Measurements from ENCODE around the gene PGAP2.
"Not testable (repeated sequence)": the region's sequence is repeated elsewhere in the genome, so short reads cannot be mapped to it uniquely, and the experiment has no call there.

Gene PGAP2

DNA sequence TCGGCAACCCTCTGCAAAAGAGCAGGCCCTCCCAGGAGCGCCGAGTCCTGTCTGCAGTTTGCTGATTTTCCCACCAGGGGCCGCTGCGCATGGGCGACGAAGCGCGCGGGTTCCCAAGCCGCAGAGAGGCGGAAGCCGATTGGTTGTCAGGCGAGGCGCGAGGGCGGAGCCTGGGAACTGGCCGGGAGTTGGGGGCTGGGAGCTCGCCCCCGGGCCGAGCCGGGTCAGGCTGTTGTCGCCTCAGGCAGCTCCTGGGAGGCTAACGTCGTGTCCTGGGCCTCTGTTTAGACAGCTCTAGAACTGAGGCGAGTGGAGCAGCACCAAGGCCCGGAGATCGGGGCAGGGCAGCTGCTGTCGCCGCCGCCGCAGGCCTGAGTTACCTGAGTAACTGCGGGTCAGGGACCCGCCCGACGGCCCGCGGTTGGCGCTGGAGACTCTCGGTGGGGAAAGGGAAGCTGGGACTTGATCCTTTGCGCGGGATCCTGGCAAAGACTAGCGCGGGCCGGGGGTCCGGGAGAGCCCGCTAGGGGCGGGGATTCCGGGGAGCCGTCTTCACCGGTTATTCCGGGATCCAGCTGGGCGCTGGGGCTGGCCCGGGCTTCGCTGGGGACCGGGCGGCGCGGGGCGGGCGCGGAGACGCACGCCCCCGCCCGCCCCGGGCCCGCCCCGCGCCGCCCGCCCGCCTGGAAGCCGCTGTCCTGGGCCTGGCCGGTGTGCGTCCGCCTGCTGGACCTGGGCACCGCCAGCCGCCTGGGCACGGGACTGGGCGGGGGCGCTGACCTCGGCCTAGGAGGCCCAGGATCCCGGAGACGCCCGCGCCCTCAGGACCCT is 46.8 kb downstream of the PGAP2 start, which contains the start of gene STIM1:
TSS of gene STIM1 (plus strand) at position 688 of the 831 bp plus-strand sequence. CDS start 607 bp downstream, outside the sequence.
- DNase-seq (ENCODE audit: low read depth) = peak; percentile 75
- H3K4me3 ChIP-seq (ENCODE audit: low read depth, low read length) = peak within 1 kb of the TSS; percentile 76
- TF ChIP-seq, protein P1, sequence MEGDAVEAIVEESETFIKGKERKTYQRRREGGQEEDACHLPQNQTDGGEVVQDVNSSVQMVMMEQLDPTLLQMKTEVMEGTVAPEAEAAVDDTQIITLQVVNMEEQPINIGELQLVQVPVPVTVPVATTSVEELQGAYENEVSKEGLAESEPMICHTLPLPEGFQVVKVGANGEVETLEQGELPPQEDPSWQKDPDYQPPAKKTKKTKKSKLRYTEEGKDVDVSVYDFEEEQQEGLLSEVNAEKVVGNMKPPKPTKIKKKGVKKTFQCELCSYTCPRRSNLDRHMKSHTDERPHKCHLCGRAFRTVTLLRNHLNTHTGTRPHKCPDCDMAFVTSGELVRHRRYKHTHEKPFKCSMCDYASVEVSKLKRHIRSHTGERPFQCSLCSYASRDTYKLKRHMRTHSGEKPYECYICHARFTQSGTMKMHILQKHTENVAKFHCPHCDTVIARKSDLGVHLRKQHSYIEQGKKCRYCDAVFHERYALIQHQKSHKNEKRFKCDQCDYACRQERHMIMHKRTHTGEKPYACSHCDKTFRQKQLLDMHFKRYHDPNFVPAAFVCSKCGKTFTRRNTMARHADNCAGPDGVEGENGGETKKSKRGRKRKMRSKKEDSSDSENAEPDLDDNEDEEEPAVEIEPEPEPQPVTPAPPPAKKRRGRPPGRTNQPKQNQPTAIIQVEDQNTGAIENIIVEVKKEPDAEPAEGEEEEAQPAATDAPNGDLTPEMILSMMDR (IDR thresholded peaks at IDR 0.05; ENCODE audit: control insufficient read depth, extremely low read depth, insufficient read depth) = peak; percentile 94

DNA sequence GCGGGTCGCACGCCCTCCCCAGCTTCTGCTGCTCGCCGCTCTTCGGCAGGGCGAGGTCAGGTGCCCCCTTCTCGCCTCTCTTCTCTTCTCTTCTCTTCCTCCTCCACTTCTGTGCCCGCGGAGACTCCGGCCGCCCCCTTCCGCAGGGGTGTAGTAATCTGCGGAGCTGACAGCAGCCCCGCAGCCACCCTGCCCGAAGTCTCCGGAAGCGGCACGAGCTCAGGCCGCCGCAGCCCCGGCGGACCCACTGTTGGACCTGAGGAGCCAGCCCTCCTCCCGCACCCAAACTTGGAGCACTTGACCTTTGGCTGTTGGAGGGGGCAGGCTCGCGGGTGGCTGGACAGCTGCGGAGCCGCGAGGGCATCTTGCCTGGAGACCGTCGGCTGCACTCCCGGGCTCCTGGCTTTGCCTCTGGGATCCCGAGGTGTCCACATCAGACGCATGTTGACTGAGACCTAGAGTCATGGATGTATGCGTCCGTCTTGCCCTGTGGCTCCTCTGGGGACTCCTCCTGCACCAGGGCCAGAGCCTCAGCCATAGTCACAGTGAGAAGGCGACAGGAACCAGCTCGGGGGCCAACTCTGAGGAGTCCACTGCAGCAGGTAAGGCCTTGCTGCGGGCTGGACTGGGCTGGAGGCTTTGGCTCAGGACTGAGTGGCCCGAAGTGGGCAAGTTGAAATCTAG is 47.6 kb downstream of the PGAP2 start:
- DNase-seq (ENCODE audit: low read depth) = no peak
- peak overlapping the region; percentile 76 for H3K4me3 ChIP-seq (ENCODE audit: low read depth, low read length)
- TF ChIP-seq, protein P1 (IDR thresholded peaks at IDR 0.05; ENCODE audit: control insufficient read depth, extremely low read depth, insufficient read depth) = no peak

DNA sequence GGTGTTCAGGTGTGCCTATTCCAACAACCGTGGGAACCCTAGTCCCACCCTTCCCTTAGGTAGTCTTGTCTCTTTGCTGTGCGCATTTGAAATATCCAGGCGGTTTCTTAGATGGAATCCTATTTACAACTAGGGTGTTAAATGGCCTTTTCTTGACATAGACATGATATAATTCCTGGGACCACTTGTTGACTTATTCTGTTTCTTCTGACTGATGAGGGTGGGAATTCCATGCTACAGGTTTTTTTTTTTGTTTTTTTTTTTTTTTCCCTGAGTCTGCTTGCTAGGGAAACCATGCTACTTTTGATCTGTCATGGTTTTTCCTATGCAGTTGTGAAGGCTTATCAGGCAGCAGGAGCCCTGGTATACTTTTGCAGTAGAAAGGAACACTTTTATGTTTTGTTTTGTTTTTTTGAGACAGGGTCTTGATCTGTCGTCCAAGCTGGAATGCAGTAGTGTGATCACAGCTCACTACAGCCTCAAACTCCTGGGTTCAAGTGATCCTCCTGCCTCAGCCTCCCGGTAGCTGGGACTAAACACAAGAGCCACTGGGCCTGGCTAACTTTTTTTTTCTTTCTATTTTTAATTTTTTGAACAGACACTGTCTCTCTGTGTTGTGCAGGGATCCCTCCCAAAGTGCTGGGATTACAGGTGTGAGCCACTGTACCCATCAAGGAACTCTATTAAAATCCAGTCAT is 48.6 kb downstream of the PGAP2 start:
- DNase-seq (ENCODE audit: low read depth) = no peak
- peak overlapping the region; percentile 76 for H3K4me3 ChIP-seq (ENCODE audit: low read depth, low read length)
- TF ChIP-seq, protein P1 (IDR thresholded peaks at IDR 0.05; ENCODE audit: control insufficient read depth, extremely low read depth, insufficient read depth) = no peak

DNA sequence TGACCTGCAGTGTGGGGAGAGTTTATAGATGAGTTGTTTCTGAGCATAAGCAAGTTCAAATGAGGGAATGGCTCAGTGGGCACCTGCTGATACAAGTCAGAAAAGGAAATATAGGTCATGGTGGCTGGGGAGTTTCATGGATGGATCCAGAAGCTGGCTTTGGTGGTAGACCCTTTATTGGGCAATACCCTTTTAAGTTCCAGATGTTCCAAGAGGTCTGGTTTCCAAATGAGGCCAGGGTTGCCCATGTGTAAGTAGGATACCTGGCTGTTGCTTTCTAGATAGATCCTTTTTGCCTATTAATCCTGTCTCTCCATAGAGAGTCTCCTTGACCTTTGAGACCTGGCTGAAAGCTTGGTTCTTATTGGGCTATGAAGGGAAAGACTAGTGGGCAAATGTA is 49.3 kb downstream of the PGAP2 start:
- DNase-seq (ENCODE audit: low read depth) = no peak
- no peak overlapping the region for H3K4me3 ChIP-seq (ENCODE audit: low read depth, low read length)
- TF ChIP-seq, protein P1 (IDR thresholded peaks at IDR 0.05; ENCODE audit: control insufficient read depth, extremely low read depth, insufficient read depth) = no peak

GRCh38 chr11:3859373-3859881 is 51.1 kb downstream of the PGAP2 start:
- no peak for DNase-seq (ENCODE audit: low read depth)

GRCh38 chr11:3860375-3860774 is 52.0 kb downstream of the PGAP2 start:
- TF ChIP-seq, protein P1 (IDR thresholded peaks at IDR 0.05; ENCODE audit: control insufficient read depth, extremely low read depth, insufficient read depth) = no peak
- DNase-seq (ENCODE audit: low read depth) = no peak
- H3K4me3 ChIP-seq (ENCODE audit: low read depth, low read length) = no peak overlapping the region

More at GRCh38 chr11:3859373-3859881, 51.1 kb downstream of the PGAP2 start:
- TF ChIP-seq, protein P1 (IDR thresholded peaks at IDR 0.05; ENCODE audit: control insufficient read depth, extremely low read depth, insufficient read depth) = no peak
- no peak overlapping the region for H3K4me3 ChIP-seq (ENCODE audit: low read depth, low read length)

DNA sequence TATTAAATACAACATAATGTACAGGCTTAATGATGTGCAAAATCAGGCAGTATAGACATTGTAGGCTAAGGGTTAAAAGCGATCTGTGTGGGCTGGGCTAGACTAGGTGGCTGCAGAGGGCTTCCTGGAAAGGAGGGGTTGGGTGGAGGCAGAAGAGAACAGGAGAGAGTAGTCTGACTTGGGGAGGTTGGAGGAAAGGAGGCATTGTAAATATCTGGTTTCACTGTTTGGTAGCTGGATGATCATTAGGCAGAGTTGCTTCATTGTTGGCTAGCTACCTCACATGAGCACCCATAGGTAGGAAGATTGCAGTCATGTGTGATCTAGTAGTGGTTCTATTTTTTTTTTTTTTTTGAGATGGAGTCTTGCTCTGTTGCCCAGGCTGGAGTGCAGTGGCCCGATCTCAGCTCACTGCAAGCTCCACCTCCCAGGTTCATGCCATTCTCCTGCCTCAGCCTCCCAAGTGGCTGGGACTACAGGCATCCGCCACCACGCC is 52.6 kb downstream of the PGAP2 start:
- DNase-seq (ENCODE audit: low read depth); H3K4me3 ChIP-seq (ENCODE audit: low read depth, low read length): not testable (repeated sequence)
